ENCODE measurements around the gene EPN3. TPM values are rescaled to one million over a fixed set of nuclear protein-coding genes. Genes with fewer than 3 reads are reported as not detected.

The EPN3 gene
- total RNA-seq, 1 experiment from 2014 or later, result not detected

GRCh38 chr17:50523208-50523607 lies 9.3 kb upstream of the EPN3 start:
- no peaks in the 10 kb centered on the region for H3K36me3 ChIP-seq
- H3K9me3 ChIP-seq, result no peaks in the 10 kb centered on the region
- H3K4me3 ChIP-seq, result no peak overlapping the region
- no peak for DNase-seq
- H3K27me3 ChIP-seq, result no peaks in the 10 kb centered on the region

- Histone ChIP-seq H3K36me3 (no peaks in the 10 kb centered on the region), H3K9me3 (no peaks in the 10 kb centered on the region), H3K27me3 (no peaks in the 10 kb centered on the region), H3K4me3 (no peak overlapping the region)
- DNase-seq, result no peak
Observed at GRCh38 chr17:50524838-50525237, 7.7 kb upstream of the EPN3 start.

GRCh38 chr17:50527155-50527762 lies 5.3 kb upstream of the EPN3 start:
- no peaks in the 10 kb centered on the region for H3K9me3 ChIP-seq
- H3K4me3 ChIP-seq, result no peak overlapping the region
- no peak for DNase-seq
- no peaks in the 10 kb centered on the region for H3K36me3 ChIP-seq
- H3K27me3 ChIP-seq, result peaks cover 5% of the 10 kb centered on the region

GRCh38 chr17:50527949-50528474 lies 4.5 kb upstream of the EPN3 start:
- no peak overlapping the region for H3K4me3 ChIP-seq
- H3K9me3 ChIP-seq, result no peaks in the 10 kb centered on the region
- peaks cover 13% of the 10 kb centered on the region for H3K27me3 ChIP-seq
- no peak for DNase-seq
- no peaks in the 10 kb centered on the region for H3K36me3 ChIP-seq

- H3K4me3 ChIP-seq, result no peak overlapping the region
- H3K36me3 ChIP-seq, result no peaks in the 10 kb centered on the region
- no peak for DNase-seq
- no peaks in the 10 kb centered on the region for H3K9me3 ChIP-seq
- H3K27me3 ChIP-seq, result peaks cover 15% of the 10 kb centered on the region
Observed at GRCh38 chr17:50529849-50530248, 2.7 kb upstream of the EPN3 start.

- H3K4me3 ChIP-seq, result no peak overlapping the region
- H3K36me3 ChIP-seq, result no peaks in the 10 kb centered on the region
- no peak for DNase-seq
- peaks cover 15% of the 10 kb centered on the region for H3K27me3 ChIP-seq
- H3K9me3 ChIP-seq, result no peaks in the 10 kb centered on the region
Observed at GRCh38 chr17:50531428-50532025, 1.0 kb upstream of the EPN3 start.

- H3K27me3 ChIP-seq, result peaks cover 15% of the 10 kb centered on the region
- H3K4me3 ChIP-seq, result no peak overlapping the region
- H3K36me3 ChIP-seq, result no peaks in the 10 kb centered on the region
- DNase-seq, result no peak
- no peaks in the 10 kb centered on the region for H3K9me3 ChIP-seq
Observed at GRCh38 chr17:50533185-50533584, 650 bp downstream of the EPN3 start.

GRCh38 chr17:50533720-50534148 lies 1.2 kb downstream of the EPN3 start:
- Histone ChIP-seq H3K9me3 (no peaks in the 10 kb centered on the region), H3K4me3 (no peak overlapping the region), H3K27me3 (peaks cover 15% of the 10 kb centered on the region), H3K36me3 (no peaks in the 10 kb centered on the region)
- no peak for DNase-seq

GRCh38 chr17:50534222-50534978 lies 1.9 kb downstream of the EPN3 start:
- Histone ChIP-seq H3K4me3 (no peak overlapping the region), H3K9me3 (no peaks in the 10 kb centered on the region), H3K36me3 (no peaks in the 10 kb centered on the region), H3K27me3 (peaks cover 15% of the 10 kb centered on the region)
- DNase-seq, result no peak

- H3K27me3 ChIP-seq, result peaks cover 14% of the 10 kb centered on the region
- no peaks in the 10 kb centered on the region for H3K36me3 ChIP-seq
- DNase-seq, result no peak
- no peak overlapping the region for H3K4me3 ChIP-seq
- H3K9me3 ChIP-seq, result no peaks in the 10 kb centered on the region
Observed at GRCh38 chr17:50534979-50535326, 2.4 kb downstream of the EPN3 start.

GRCh38 chr17:50535407-50535806 lies 2.9 kb downstream of the EPN3 start:
- Histone ChIP-seq H3K9me3 (no peaks in the 10 kb centered on the region), H3K36me3 (no peaks in the 10 kb centered on the region), H3K4me3 (no peak overlapping the region), H3K27me3 (peaks cover 11% of the 10 kb centered on the region)
- DNase-seq, result no peak

GRCh38 chr17:50536683-50537646 lies 4.4 kb downstream of the EPN3 start:
- peaks cover 11% of the 10 kb centered on the region for H3K27me3 ChIP-seq
- DNase-seq, result no peak
- no peak overlapping the region for H3K4me3 ChIP-seq
- no peaks in the 10 kb centered on the region for H3K36me3 ChIP-seq
- H3K9me3 ChIP-seq, result no peaks in the 10 kb centered on the region

GRCh38 chr17:50537721-50538548 lies 5.4 kb downstream of the EPN3 start:
- Histone ChIP-seq H3K4me3 (no peak overlapping the region), H3K36me3 (no peaks in the 10 kb centered on the region), H3K27me3 (peaks cover 3% of the 10 kb centered on the region; the same call in 1 of the 2 replicates), H3K9me3 (no peaks in the 10 kb centered on the region)
- no peak for DNase-seq

- Histone ChIP-seq H3K36me3 (no peaks in the 10 kb centered on the region), H3K27me3 (no peaks in the 10 kb centered on the region), H3K4me3 (no peak overlapping the region), H3K9me3 (no peaks in the 10 kb centered on the region)
- no peak for DNase-seq
Observed at GRCh38 chr17:50538549-50539410, 6.2 kb downstream of the EPN3 start.
